HL-60/S4 treated with retinoic acid at 250 ng/mL for 4 days and 3 days (cell line): ENCODE measurements around the gene PPM1L.

Experiments
- in situ Hi-C: fragments of 300-500 bp; cut with MboI; formaldehyde crosslinking; loops from 2 replicates; pipeline ENCODE4 v1.7.0; 2022; ENCODE audit warnings: low sequenced_read_pairs

Gene PPM1L

DNA sequence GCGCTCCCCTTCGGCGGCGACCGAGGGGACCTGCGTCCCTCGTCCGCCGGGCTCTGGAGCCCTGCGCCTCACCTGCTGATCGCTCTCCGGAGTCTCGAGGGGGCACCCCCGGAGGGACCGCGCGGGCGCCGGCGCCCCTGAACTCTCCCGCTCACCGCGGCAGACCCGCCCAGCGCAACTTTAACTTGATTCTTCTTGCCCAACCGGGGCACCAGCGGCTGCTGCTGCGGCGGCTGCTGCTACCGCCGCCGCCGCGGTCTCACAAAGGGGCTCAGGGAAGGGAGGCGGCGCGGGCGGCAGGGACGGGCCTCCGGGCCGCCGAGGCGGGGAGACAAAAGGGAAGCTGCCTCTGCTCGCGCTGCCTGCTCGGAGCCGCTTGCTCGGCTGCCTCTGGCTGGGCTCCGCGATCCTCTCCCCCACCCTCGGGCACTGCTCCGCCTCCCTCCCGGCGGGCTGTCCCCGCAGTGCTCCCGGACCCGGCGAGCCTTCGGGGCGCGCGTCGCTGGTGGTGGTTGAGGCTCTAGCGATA lies at the start of gene PPM1L:
TSS of gene PPM1L (plus strand) at position 456 of the 529 bp plus-strand sequence.
- in situ Hi-C loops = no loop called here

GRCh38 chr3:160707187-160707794 lies 48.7 kb upstream of the PPM1L start:
- in situ Hi-C loops = loop anchor here (25.0 kb wide), 1 partner anchor 230 kb away; no protein-coding TSS in a partner anchor

DNA sequence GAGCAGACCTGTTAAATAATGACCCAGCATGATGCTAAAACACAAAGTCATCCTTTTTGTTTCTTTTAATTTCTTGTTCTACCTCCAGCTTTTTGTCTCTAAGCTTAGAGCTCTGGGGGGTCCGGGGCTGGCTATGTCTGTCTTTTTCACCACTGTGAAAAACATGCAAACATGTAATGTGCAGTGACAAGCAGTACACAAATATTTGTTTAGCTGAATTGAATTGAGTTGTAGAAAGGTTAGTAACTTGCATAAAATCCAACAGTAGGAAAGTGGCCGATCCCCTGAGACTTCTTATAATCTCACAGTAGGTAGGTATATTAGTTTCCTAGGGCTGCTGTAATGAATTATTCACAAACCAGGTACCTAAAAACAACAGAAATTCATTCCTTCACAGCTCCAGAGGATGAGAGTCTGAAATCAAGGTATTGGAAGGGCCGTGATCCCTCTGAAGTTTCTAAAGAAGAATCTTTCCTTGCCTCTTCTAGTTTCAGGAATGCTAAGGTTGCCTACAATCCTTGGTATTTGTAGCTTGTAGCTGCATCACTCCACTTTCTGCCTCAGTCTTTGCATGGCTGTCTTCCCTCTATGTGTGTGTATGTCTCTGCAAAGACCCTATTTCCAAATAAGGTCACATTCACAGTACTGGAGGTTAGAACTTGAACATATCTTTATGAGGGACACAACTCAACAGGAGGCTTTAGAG lies 46.4 kb upstream of the PPM1L start:
- in situ Hi-C loops = loop anchor here (25.0 kb wide), 1 partner anchor 228 kb away; no protein-coding TSS in a partner anchor

DNA sequence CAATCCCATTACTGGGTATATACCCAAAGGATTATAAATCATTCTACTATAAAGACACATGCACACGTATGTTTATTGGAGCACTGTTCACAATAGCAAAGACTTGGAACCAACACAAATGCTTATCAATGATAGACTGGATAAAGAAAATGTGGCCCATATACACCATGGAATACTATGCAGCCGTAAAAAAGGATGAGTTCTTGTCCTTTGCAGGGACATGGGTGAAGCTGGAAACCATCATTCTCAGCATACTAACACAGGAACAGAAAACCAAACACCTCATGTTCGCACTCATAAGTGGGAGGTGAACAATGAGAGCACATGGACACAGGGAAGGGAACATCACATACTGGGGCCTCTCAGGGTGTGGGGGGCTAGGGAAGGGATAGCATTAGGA lies 42.9 kb upstream of the PPM1L start:
- in situ Hi-C loops = loop anchor here (25.0 kb wide), 1 partner anchor 224 kb away; no protein-coding TSS in a partner anchor

DNA sequence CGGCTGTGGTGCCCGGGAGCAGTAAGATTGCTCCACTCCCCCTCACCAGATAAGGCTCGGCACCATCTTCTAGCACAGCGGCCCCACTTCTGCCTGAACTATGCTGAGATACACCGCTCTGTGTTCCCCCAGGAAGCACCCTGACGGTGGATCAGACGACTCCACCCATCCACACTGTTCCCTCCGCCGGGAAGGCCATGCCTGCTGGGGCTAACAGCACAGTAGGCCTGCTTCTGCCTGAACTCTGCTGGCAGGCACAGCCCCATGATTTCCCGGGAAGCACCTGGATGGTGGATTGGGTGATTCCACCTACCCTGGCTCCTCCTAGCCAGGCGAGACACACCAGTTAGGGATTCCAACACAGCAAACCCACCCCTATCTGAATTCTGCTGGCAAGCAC lies 36.3 kb upstream of the PPM1L start:
- in situ Hi-C loops = loop anchor here (25.0 kb wide), 1 partner anchor 218 kb away; no protein-coding TSS in a partner anchor

DNA sequence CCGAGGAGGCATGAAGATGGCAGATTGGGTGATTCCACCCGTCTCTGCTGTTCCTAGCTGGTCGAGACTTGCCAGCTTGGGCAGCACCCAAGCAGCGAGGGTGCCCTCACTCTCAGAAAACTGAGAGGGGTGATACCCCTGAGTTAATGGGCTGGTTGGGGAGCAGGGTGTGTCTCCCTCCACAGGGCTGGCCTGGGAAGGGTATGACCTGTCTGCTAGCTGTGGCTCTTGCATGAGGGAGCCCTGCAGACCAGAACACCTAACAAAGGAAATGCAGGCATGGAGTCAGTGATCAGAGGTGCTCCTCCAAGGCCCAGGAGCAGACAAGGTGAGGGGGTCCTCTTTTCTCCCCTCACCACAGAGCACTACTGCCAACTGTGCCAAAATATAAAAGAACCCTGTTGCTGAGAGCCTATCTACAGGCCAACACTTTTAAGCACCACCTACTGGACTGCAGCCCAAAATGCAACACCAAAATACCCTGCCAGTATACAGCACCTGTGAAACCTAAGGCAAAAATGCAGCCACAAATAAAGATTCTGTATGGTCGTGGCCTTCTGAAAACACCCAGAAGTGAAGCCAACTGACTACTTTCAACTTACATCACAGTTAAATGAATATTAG lies 35.8 kb upstream of the PPM1L start:
- in situ Hi-C loops = loop anchor here (25.0 kb wide), 1 partner anchor 217 kb away; no protein-coding TSS in a partner anchor

DNA sequence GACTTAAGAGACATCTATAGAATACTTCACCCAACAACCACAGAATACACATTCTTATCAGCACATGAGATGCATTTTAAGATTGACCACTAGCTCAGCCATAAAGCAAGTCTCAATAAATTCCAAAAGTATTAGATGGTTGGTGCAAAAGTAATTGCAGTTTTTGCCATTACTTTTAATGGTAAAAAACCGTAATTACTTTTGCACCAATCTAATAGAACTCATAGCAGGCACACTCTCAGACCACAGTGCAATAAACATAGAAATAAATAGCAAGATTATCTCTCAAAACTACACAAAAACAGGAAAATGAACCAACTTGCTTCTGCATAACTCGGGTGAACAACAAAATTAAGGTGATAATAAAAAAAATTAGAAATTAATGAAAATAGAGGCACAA lies 33.7 kb upstream of the PPM1L start:
- in situ Hi-C loops = loop anchor here (25.0 kb wide), 1 partner anchor 215 kb away; no protein-coding TSS in a partner anchor

- in situ Hi-C loops = no loop called here
These were observed 30.7 kb upstream of the PPM1L start for GRCh38 chr3:160725338-160725737.

- in situ Hi-C loops = no loop called here
These were observed 20.2 kb upstream of the PPM1L start for GRCh38 chr3:160735826-160736225.

GRCh38 chr3:160738048-160738447 lies 18.0 kb upstream of the PPM1L start:
- in situ Hi-C loops = no loop called here

- in situ Hi-C loops = no loop called here
These were observed 17.0 kb upstream of the PPM1L start for GRCh38 chr3:160739079-160739478.

DNA sequence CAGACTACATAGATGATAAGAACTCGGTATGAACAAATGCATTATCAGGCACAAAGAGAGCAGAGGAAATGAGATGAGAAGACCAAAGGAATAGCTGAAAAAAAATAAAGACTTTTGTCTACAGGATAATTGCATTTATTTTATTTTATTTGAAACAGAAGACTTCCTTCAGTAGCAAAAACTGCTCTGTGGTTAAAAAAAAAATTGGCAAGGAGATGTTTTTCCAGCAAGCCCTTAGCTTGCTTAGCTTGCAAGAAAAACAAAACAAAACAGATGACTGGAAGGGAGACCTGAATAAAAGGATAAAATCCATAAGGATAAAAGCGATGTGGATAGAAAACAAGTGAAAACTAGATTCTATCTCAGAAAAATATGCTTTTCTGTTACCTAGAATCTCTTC lies 9.1 kb upstream of the PPM1L start:
- in situ Hi-C loops = no loop called here

- in situ Hi-C loops = no loop called here
These were observed 8.6 kb upstream of the PPM1L start for GRCh38 chr3:160747422-160747821.

DNA sequence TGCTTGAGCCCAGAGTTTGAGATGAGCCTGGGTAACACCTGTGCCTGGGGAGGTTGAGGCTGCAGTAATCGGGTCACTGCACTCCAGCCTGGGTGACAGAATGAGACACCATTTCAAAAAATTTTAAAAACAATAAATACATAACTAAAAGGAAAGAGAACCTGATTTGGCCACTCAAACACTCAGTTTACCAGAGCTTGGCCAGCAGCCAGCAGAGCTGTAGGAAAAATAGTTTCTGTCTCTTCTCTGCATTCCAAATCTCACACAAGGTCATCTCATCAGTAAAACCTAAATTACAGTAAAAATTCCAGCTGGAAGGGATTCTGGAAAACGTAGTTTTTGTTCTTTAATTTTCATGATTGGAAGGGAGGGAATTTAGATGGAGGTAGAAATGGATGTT lies 7.8 kb upstream of the PPM1L start:
- in situ Hi-C loops = no loop called here

DNA sequence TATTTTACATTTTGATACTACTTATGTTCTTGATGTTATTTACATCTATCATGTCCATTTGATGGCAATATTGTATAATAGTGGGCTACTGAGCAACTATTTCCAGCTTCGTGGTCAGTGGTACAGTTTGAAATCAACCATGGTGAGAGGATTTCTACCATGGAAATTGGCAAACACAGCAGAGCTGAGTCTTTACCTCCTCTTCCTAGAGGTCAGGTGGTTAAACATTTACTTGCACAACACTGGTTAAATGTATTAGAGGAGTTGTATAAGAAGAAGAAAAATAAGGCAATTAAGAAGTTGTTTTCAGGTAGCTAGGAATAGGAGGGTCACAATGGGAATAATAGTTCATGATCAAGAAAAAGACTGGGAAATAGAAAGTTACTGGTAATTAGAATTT lies 7.2 kb upstream of the PPM1L start:
- in situ Hi-C loops = no loop called here

- in situ Hi-C loops = no loop called here
These were observed 2.1 kb upstream of the PPM1L start for GRCh38 chr3:160753953-160754352.

DNA sequence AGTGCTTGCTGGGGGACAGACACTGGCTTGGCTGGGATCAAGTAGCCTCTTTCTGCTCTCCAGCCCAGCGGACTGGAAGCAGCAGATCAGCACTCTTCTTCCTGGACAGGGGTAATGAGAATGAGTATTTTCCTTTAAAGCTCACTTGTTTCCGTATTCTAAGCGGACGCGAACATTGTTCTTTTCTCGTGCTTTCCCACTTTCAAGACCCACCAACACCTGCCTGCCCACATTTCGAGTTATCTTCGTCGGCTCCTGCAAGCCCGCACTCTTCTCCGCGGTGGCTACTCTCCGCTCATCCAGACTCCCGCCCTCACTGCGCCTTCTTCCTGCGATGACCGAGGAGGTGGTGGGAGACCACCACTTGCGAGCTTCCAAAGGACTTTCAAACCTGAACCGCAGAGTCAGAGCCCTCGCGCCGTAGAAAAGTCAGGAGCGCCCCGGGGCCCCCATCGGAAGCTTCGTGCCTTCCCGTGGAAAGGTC lies 1.6 kb upstream of the PPM1L start:
- in situ Hi-C loops = no loop called here

GRCh38 chr3:160754855-160755747 lies 930 bp upstream of the PPM1L start:
- in situ Hi-C loops = no loop called here

GRCh38 chr3:160757233-160758106 lies 1.4 kb downstream of the PPM1L start:
- in situ Hi-C loops = no loop called here
